ENCODE results near the gene HNF4A.
"Not testable (repeated sequence)": the region's sequence is repeated elsewhere in the genome, so short reads cannot be mapped to it uniquely, and the experiment has no call there.

Gene HNF4A

GRCh38 chr20:44331201-44331600 lies 24.3 kb upstream of the HNF4A start:
- no peak overlapping the region for H3K27ac ChIP-seq (ENCODE audit: low read length)
- no peak overlapping the region for H3K4me3 ChIP-seq (ENCODE audit: low read length)
- no peaks in the 10 kb centered on the region for H3K9me3 ChIP-seq (ENCODE audit: insufficient read depth, low read depth, low read length)
- H3K9ac ChIP-seq (ENCODE audit: low read depth, low read length) = no peak overlapping the region
- peaks cover 4% of the 10 kb centered on the region for H3K4me1 ChIP-seq (ENCODE audit: insufficient read depth, low read length)
- no peaks in the 10 kb centered on the region for H3K36me3 ChIP-seq (ENCODE audit: insufficient read depth, low read depth, low read length)
- 0 out of 2 replicates have a peak, but pooled peaks cover under 1% of the 10 kb centered on the region for H3K27me3 ChIP-seq (ENCODE audit: insufficient read depth, low read length)

GRCh38 chr20:44334306-44334705 lies 21.2 kb upstream of the HNF4A start:
- Histone ChIP-seq H3K9me3 (ENCODE audit: insufficient read depth, low read depth, low read length) (no peaks in the 10 kb centered on the region), H3K4me1 (ENCODE audit: insufficient read depth, low read length) (peaks cover 4% of the 10 kb centered on the region), H3K4me3 (ENCODE audit: low read length) (no peak overlapping the region), H3K27ac (ENCODE audit: low read length) (no peak overlapping the region), H3K27me3 (ENCODE audit: insufficient read depth, low read length) (peaks cover 6% of the 10 kb centered on the region; the same call in 1 of the 2 replicates), H3K9ac (ENCODE audit: low read depth, low read length) (no peak overlapping the region), H3K36me3 (ENCODE audit: insufficient read depth, low read depth, low read length) (no peaks in the 10 kb centered on the region)

- Histone ChIP-seq H3K27me3 (ENCODE audit: insufficient read depth, low read length) (peaks cover 6% of the 10 kb centered on the region; the same call in 1 of the 2 replicates), H3K36me3 (ENCODE audit: insufficient read depth, low read depth, low read length) (no peaks in the 10 kb centered on the region)
Measured at GRCh38 chr20:44334709-44335108, 20.8 kb upstream of the HNF4A start.

GRCh38 chr20:44335675-44336074 lies 19.8 kb upstream of the HNF4A start:
- H3K36me3 ChIP-seq (ENCODE audit: insufficient read depth, low read depth, low read length) = no peaks in the 10 kb centered on the region
- H3K27me3 ChIP-seq (ENCODE audit: insufficient read depth, low read length) = peaks cover 6% of the 10 kb centered on the region; the same call in 1 of the 2 replicates
- peaks cover 4% of the 10 kb centered on the region for H3K4me1 ChIP-seq (ENCODE audit: insufficient read depth, low read length)
- no peak overlapping the region for H3K27ac ChIP-seq (ENCODE audit: low read length)
- H3K4me3 ChIP-seq (ENCODE audit: low read length) = peak overlapping the region; percentile 32; the same call in 1 of the 2 replicates
- peak overlapping the region; percentile 27; the same call in 1 of the 2 replicates for H3K9ac ChIP-seq (ENCODE audit: low read depth, low read length)
- H3K9me3 ChIP-seq (ENCODE audit: insufficient read depth, low read depth, low read length) = no peaks in the 10 kb centered on the region

More at GRCh38 chr20:44334709-44335108, 20.8 kb upstream of the HNF4A start:
- no peaks in the 10 kb centered on the region for H3K9me3 ChIP-seq (ENCODE audit: insufficient read depth, low read depth, low read length)
- H3K4me1 ChIP-seq (ENCODE audit: insufficient read depth, low read length) = peaks cover 4% of the 10 kb centered on the region
- H3K27ac ChIP-seq (ENCODE audit: low read length) = no peak overlapping the region
- H3K4me3 ChIP-seq (ENCODE audit: low read length) = no peak overlapping the region
- no peak overlapping the region for H3K9ac ChIP-seq (ENCODE audit: low read depth, low read length)

GRCh38 chr20:44336086-44336485 lies 19.4 kb upstream of the HNF4A start:
- Histone ChIP-seq H3K9ac (ENCODE audit: low read depth, low read length) (peak overlapping the region; percentile 27; the same call in 1 of the 2 replicates), H3K4me1 (ENCODE audit: insufficient read depth, low read length) (peaks cover 4% of the 10 kb centered on the region), H3K27me3 (ENCODE audit: insufficient read depth, low read length) (peaks cover 6% of the 10 kb centered on the region; the same call in 1 of the 2 replicates), H3K4me3 (ENCODE audit: low read length) (peak overlapping the region; percentile 32; the same call in 1 of the 2 replicates), H3K9me3 (ENCODE audit: insufficient read depth, low read depth, low read length) (no peaks in the 10 kb centered on the region), H3K27ac (ENCODE audit: low read length) (no peak overlapping the region), H3K36me3 (ENCODE audit: insufficient read depth, low read depth, low read length) (no peaks in the 10 kb centered on the region)

- peaks cover 4% of the 10 kb centered on the region for H3K4me1 ChIP-seq (ENCODE audit: insufficient read depth, low read length)
- no peak within 1 kb of the TSS for H3K27ac ChIP-seq (ENCODE audit: low read length)
- H3K27me3 ChIP-seq (ENCODE audit: insufficient read depth, low read length) = peaks cover 6% of the 10 kb centered on the region; the same call in 1 of the 2 replicates
- peak within 1 kb of the TSS; percentile 32; the same call in 1 of the 2 replicates for H3K4me3 ChIP-seq (ENCODE audit: low read length)
- no peaks in the 10 kb centered on the region for H3K9me3 ChIP-seq (ENCODE audit: insufficient read depth, low read depth, low read length)
- H3K36me3 ChIP-seq (ENCODE audit: insufficient read depth, low read depth, low read length) = no peaks in the 10 kb centered on the region
- peak within 1 kb of the TSS; percentile 27; the same call in 1 of the 2 replicates for H3K9ac ChIP-seq (ENCODE audit: low read depth, low read length)
Measured at GRCh38 chr20:44336725-44337380, 18.6 kb upstream of the HNF4A start, which contains the start of gene R3HDML. Gene R3HDML (plus strand): TSS chr20:44337043. CDS start chr20:44337158, 115 bp downstream.

GRCh38 chr20:44342248-44342647 lies 13.3 kb upstream of the HNF4A start:
- H3K27ac ChIP-seq (ENCODE audit: low read length) = no peak overlapping the region

GRCh38 chr20:44343162-44343675 lies 12.3 kb upstream of the HNF4A start:
- Histone ChIP-seq H3K4me1 (ENCODE audit: insufficient read depth, low read length) (no peaks in the 10 kb centered on the region), H3K36me3 (ENCODE audit: insufficient read depth, low read depth, low read length) (no peaks in the 10 kb centered on the region), H3K4me3 (ENCODE audit: low read length) (no peak overlapping the region), H3K27me3 (ENCODE audit: insufficient read depth, low read length) (no peaks in the 10 kb centered on the region), H3K27ac (ENCODE audit: low read length) (no peak overlapping the region), H3K9ac (ENCODE audit: low read depth, low read length) (no peak overlapping the region), H3K9me3 (ENCODE audit: insufficient read depth, low read depth, low read length) (no peaks in the 10 kb centered on the region)

More at GRCh38 chr20:44342248-44342647, 13.3 kb upstream of the HNF4A start:
- H3K27me3 ChIP-seq (ENCODE audit: insufficient read depth, low read length) = no peaks in the 10 kb centered on the region
- H3K36me3 ChIP-seq (ENCODE audit: insufficient read depth, low read depth, low read length) = no peaks in the 10 kb centered on the region
- H3K4me1 ChIP-seq (ENCODE audit: insufficient read depth, low read length) = no peaks in the 10 kb centered on the region
- H3K4me3 ChIP-seq (ENCODE audit: low read length) = no peak overlapping the region
- H3K9ac ChIP-seq (ENCODE audit: low read depth, low read length) = no peak overlapping the region
- H3K9me3 ChIP-seq (ENCODE audit: insufficient read depth, low read depth, low read length) = no peaks in the 10 kb centered on the region

- no peak overlapping the region for H3K4me3 ChIP-seq (ENCODE audit: low read length)
- no peaks in the 10 kb centered on the region for H3K36me3 ChIP-seq (ENCODE audit: insufficient read depth, low read depth, low read length)
- no peaks in the 10 kb centered on the region for H3K4me1 ChIP-seq (ENCODE audit: insufficient read depth, low read length)
- no peak overlapping the region for H3K9ac ChIP-seq (ENCODE audit: low read depth, low read length)
- no peaks in the 10 kb centered on the region for H3K27me3 ChIP-seq (ENCODE audit: insufficient read depth, low read length)
- H3K9me3 ChIP-seq (ENCODE audit: insufficient read depth, low read depth, low read length) = no peaks in the 10 kb centered on the region
- H3K27ac ChIP-seq (ENCODE audit: low read length) = no peak overlapping the region
Measured at GRCh38 chr20:44344723-44345122, 10.8 kb upstream of the HNF4A start.

- H3K9ac ChIP-seq (ENCODE audit: low read depth, low read length) = no peak overlapping the region
- no peaks in the 10 kb centered on the region for H3K27me3 ChIP-seq (ENCODE audit: insufficient read depth, low read length)
- no peaks in the 10 kb centered on the region for H3K4me1 ChIP-seq (ENCODE audit: insufficient read depth, low read length)
- no peaks in the 10 kb centered on the region for H3K9me3 ChIP-seq (ENCODE audit: insufficient read depth, low read depth, low read length)
- no peak overlapping the region for H3K27ac ChIP-seq (ENCODE audit: low read length)
- H3K4me3 ChIP-seq (ENCODE audit: low read length) = no peak overlapping the region
- no peaks in the 10 kb centered on the region for H3K36me3 ChIP-seq (ENCODE audit: insufficient read depth, low read depth, low read length)
Measured at GRCh38 chr20:44345147-44345546, 10.4 kb upstream of the HNF4A start.

- not testable (repeated sequence) for H3K9me3 ChIP-seq (ENCODE audit: insufficient read depth, low read depth, low read length); H3K9ac ChIP-seq (ENCODE audit: low read depth, low read length); H3K36me3 ChIP-seq (ENCODE audit: insufficient read depth, low read depth, low read length); H3K4me1 ChIP-seq (ENCODE audit: insufficient read depth, low read length); H3K27ac ChIP-seq (ENCODE audit: low read length); H3K27me3 ChIP-seq (ENCODE audit: insufficient read depth, low read length); H3K4me3 ChIP-seq (ENCODE audit: low read length)
Measured at GRCh38 chr20:44345941-44346340, 9.6 kb upstream of the HNF4A start.

GRCh38 chr20:44348168-44348659 lies 7.3 kb upstream of the HNF4A start:
- Histone ChIP-seq H3K9ac (ENCODE audit: low read depth, low read length) (no peak overlapping the region), H3K27me3 (ENCODE audit: insufficient read depth, low read length) (no peaks in the 10 kb centered on the region), H3K36me3 (ENCODE audit: insufficient read depth, low read depth, low read length) (no peaks in the 10 kb centered on the region), H3K4me3 (ENCODE audit: low read length) (no peak overlapping the region), H3K4me1 (ENCODE audit: insufficient read depth, low read length) (peaks cover 3% of the 10 kb centered on the region; the same call in 1 of the 2 replicates), H3K27ac (ENCODE audit: low read length) (no peak overlapping the region), H3K9me3 (ENCODE audit: insufficient read depth, low read depth, low read length) (no peaks in the 10 kb centered on the region)

Measured in iPS-20b (cell line).